DMS153 treated with DMSO at 0.1 percent for 48 hours (cell line): ENCODE results near the gene HNF4A.

ENCODE experiments used
- DNase-seq: peaks from one replicate; lab custom pipeline; 2025; ENCODE audit not compliant: unreplicated experiment; lab: John Stamatoyannopoulos, UW

The HNF4A gene

DNA sequence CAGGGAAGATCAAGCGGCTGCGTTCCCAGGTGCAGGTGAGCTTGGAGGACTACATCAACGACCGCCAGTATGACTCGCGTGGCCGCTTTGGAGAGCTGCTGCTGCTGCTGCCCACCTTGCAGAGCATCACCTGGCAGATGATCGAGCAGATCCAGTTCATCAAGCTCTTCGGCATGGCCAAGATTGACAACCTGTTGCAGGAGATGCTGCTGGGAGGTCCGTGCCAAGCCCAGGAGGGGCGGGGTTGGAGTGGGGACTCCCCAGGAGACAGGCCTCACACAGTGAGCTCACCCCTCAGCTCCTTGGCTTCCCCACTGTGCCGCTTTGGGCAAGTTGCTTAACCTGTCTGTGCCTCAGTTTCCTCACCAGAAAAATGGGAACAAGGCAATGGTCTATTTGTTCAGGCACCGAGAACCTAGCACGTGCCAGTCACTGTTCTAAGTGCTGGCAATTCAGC, 68.6 kb downstream of the HNF4A start:
- DNase-seq, result no peak

DNA sequence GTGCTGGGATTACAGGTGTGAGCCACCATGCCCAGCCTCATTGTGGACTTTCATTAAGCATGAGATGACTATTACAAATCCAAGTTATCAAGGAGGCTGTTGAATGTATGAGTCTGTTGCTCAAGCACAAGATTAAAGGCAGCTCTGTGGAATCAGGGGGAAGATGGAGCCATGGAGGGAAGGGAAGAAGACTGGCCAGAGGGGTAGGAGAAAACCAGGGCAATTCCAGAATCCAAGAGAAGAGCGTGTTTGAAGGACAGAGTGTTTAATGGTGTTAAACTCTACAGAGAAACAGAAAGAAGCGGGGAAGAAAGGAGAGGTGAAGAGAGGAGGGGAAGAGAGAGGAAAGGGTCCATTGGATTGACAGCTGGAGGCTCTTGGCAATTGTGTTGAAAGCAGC, 70.4 kb downstream of the HNF4A start:
- DNase-seq, result no peak

DNA sequence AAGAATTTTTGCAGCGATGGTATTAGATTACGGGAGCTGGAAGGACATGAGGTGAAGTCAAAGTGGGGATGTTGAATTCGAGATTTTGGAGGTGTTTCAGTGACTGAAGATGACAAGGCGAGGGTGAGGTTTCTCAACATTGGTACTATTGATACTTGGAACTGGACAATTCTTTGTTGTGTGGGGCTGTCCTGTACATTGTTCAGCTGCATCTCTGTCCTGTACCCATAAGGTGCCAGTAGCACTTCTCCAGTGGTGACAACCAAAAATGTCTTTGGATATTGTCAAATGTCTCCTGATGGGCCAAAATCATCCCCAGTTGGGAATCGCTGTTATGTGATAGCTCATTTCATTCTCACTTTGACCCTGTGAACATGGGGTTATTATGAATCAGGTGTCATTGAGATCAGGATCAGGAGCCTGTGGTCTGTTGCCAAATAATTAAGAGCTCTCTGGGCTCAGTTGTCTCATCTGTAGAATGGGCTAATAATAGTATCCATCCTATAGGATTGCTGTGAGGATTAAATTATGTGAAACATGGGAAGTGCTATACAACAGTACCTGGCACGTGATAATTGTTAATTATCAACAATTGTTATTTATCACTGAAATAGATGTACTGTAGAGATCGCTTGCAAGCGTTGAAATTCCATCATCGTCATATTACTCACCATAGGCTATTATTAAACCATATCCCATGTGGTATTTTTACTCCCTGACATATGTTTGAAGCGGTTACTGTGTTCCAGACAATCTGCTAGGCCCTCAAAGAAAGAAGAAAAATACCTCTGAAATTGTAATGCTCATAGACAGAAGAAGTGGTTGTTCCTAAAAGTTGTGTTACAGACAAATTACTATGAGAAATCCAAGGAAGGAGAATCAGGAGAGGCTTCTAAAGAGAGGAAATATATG, 71.6 kb downstream of the HNF4A start:
- DNase-seq, result no peak

DNA sequence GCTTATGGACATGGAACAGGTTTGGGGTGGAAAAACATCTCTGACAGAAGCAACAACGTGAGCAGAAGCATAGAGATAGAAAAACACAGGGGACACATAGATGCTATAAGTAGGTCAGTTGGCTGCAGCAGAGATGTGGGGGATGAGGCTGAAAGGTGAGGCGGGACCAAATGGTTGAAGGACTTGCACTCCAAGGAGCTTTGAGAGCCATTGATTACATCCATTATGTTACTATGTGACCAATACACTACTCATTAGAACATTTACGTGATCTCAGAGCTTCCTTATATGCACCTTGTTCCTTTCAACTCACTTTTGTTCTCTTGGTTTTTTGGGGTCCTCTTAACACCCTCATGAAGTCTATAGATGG, 72.3 kb downstream of the HNF4A start:
- no peak for DNase-seq

DNA sequence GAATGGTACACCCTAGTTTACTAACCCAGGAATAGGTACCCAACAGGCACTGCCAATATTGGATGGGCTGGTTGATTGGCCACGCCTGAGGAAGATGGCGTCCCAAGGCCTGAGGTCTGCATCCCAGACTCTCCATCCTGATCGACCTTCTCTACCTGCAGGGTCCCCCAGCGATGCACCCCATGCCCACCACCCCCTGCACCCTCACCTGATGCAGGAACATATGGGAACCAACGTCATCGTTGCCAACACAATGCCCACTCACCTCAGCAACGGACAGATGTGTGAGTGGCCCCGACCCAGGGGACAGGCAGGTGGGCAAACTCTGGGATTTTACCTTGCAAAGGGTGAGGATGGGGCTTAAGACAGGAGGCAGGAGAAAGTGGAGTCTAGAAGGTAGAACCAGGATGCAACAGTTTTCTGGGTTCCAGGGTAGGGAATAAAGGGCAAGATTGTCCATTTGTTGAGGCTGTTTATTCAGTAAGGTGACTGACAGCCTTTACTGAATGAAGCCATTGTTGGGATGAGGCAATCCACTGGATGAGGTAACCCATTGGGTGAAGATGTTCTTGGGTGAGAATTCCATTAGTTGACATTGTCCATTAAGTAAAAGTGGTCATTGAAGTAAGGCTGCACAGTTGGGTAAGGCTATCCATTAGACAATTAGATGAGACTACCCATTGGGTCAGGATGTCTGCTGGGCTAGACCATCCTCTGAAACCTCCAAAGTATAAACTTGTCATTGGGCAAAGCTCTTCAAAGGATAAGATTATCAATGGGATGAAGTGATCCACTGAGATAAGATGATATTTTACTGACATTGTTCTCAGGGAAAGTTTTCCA, 72.9 kb downstream of the HNF4A start:
- DNase-seq, result no peak

DNA sequence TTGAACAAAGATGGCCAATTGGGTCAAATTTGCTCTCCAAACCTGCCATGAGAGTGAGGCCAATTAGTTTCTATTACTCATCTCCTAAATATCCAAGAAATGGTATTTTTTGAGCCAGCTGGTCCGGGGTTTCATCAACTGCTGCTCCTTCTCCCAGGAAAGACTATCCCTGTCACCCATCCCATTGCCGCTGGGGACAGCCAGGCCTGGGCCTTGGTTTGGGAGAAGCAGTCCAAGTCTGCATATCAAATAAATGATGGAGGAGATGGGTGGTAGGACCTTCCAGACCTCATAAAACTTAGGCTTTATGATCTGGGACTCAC, 73.5 kb downstream of the HNF4A start:
- no peak for DNase-seq

DNA sequence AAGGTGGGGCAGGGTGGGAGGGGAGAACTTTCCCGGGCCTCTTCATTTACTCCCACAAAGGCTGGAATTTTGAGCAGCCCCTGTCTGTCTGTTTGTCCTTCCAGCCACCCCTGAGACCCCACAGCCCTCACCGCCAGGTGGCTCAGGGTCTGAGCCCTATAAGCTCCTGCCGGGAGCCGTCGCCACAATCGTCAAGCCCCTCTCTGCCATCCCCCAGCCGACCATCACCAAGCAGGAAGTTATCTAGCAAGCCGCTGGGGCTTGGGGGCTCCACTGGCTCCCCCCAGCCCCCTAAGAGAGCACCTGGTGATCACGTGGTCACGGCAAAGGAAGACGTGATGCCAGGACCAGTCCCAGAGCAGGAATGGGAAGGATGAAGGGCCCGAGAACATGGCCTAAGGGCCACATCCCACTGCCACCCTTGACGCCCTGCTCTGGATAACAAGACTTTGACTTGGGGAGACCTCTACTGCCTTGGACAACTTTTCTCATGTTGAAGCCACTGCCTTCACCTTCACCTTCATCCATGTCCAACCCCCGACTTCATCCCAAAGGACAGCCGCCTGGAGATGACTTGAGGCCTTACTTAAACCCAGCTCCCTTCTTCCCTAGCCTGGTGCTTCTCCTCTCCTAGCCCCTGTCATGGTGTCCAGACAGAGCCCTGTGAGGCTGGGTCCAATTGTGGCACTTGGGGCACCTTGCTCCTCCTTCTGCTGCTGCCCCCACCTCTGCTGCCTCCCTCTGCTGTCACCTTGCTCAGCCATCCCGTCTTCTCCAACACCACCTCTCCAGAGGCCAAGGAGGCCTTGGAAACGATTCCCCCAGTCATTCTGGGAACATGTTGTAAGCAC, 74.1 kb downstream of the HNF4A start:
- no peak for DNase-seq

DNA sequence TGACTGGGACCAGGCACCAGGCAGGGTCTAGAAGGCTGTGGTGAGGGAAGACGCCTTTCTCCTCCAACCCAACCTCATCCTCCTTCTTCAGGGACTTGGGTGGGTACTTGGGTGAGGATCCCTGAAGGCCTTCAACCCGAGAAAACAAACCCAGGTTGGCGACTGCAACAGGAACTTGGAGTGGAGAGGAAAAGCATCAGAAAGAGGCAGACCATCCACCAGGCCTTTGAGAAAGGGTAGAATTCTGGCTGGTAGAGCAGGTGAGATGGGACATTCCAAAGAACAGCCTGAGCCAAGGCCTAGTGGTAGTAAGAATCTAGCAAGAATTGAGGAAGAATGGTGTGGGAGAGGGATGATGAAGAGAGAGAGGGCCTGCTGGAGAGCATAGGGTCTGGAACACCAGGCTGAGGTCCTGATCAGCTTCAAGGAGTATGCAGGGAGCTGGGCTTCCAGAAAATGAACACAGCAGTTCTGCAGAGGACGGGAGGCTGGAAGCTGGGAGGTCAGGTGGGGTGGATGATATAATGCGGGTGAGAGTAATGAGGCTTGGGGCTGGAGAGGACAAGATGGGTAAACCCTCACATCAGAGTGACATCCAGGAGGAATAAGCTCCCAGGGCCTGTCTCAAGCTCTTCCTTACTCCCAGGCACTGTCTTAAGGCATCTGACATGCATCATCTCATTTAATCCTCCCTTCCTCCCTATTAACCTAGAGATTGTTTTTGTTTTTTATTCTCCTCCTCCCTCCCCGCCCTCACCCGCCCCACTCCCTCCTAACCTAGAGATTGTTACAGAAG, 75.0 kb downstream of the HNF4A start:
- no peak for DNase-seq

DNA sequence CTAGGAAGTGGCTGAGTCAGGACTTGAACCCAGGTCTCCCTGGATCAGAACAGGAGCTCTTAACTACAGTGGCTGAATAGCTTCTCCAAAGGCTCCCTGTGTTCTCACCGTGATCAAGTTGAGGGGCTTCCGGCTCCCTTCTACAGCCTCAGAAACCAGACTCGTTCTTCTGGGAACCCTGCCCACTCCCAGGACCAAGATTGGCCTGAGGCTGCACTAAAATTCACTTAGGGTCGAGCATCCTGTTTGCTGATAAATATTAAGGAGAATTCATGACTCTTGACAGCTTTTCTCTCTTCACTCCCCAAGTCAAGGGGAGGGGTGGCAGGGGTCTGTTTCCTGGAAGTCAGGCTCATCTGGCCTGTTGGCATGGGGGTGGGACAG, 75.6 kb downstream of the HNF4A start:
- DNase-seq, result no peak

DNA sequence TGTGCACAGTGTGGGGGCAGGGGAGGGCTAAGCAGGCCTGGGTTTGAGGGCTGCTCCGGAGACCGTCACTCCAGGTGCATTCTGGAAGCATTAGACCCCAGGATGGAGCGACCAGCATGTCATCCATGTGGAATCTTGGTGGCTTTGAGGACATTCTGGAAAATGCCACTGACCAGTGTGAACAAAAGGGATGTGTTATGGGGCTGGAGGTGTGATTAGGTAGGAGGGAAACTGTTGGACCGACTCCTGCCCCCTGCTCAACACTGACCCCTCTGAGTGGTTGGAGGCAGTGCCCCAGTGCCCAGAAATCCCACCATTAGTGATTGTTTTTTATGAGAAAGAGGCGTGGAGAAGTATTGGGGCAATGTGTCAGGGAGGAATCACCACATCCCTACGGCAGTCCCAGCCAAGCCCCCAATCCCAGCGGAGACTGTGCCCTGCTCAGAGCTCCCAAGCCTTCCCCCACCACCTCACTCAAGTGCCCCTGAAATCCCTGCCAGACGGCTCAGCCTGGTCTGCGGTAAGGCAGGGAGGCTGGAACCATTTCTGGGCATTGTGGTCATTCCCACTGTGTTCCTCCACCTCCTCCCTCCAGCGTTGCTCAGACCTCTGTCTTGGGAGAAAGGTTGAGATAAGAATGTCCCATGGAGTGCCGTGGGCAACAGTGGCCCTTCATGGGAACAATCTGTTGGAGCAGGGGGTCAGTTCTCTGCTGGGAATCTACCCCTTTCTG, 76.2 kb downstream of the HNF4A start:
- DNase-seq, result no peak

DNA sequence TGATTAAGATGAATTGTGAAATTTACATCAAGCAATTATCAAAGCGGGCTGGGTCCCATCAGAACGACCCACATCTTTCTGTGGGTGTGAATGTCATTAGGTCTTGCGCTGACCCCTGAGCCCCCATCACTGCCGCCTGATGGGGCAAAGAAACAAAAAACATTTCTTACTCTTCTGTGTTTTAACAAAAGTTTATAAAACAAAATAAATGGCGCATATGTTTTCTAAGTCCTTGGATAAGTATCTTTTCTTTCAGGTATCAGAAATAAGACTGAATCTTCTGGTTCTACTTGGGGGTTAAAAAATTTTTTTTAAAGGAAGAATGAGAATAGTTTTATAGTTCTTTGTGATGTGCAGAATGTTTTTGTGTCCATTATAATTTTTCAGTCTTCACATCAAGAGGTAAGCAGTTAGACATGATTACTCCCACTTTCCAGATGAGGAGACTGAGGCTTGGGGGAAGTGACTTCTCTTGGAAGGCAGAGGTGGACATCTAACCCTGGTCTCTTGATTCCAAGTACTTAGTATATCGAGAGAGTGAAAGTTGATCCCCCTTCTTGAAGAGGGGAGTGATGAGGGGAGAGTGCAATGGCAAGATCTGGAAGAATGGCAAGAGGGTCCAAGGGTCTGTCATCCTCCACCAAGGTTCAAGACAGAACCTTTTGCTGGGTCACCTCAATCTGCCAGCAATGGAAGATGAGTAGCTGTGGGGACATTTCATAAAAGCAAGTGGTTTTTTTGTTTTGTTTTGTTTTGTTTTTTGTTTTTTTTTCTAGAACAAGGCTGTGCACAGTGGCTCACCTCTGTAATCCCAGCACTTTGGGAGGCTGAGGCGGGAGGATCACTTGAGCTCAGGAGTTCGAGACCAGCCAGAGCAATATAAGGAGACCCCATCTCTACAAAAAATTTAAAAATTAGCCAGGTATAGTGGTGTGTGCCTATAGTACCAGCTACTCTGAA, 77.4 kb downstream of the HNF4A start:
- DNase-seq, result no peak

DNA sequence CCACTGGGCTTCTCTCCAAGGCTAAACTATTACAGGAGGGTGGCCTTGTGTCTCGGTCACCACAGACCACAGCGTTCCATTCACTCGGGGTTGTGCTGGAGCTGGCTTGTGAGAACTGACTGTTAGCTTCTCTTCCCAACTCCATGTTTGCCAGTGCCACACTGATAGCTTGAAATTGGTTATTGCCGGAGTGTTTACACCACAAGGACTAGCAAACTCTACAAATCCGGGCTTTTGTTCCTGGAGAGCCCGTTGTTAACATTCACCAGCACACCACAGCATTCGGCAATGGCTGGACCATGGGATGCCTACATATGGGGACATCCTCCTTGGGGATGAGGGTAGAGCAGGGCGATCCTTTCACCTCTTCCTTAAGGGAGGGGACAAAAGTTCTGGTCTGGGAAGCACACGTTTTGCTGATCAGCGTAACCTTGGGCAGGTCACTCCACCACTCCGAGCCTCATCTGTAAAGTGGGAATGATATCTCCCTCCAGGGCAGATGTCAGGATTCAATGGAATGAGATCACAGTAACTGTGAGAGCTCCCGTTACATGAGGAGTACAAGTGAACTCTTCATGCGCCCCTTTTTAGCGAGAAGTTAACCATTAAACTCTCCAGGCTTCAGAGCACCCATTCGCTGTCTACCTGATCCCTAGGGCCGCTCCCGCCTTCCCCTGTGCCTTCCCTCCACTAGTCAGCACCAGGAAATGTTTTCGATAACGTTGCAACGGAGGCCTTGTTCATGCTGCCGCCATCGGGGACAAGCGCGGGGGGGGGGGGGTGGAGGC, 78.4 kb downstream of the HNF4A start:
- DNase-seq, result no peak

DNA sequence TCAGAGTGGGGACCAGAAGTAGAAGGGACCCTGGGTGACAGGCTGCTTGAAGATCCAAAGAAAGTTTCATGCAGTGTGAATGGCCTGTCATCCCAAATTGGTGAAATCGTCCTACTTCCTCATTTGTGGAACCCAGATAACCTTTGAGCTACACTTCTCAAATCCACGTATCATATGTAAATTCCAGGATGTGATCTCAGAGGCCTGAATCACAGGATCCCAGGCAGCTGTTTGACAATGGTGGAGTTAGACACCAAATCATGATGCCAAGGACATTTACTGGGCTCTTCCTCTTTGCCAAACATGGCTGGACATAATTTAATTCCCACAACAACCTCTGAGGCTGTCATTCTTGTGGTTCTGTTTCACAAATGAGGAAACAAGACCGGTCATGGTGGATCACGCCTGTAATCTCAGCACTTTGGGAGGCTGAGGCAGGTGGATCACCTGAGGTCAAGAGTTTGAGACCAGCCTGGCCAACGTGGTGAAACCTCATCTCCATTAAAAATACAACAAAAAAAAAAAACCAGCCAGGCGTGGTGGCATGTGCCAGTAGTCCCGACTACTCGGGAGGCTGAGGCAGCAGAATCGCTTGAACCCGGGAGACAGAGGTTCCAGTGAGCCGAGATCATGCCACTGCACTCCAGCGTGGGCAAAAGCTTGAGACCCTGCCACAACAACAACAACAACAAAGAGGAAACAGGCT, 80.3 kb downstream of the HNF4A start:
- no peak for DNase-seq

DNA sequence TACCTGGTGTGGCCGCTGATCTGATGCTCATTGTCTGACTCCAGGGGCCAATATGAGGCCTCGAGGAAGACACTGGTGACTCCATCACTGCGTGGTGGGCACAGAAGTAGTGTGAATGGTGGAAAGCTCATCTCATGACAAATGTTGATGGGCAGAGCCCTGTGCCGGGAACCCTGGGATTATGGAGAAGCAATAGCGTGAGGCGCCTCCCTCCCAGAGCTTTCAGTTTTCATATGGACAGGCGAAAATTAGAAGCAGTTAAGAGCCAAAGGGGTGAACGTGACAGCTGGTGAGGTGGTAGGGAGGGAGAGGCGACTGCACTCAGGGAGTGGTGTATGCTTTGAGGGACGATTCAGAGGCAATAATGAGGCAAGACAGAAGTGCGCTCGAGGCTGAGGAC, 80.9 kb downstream of the HNF4A start:
- no peak for DNase-seq

DNA sequence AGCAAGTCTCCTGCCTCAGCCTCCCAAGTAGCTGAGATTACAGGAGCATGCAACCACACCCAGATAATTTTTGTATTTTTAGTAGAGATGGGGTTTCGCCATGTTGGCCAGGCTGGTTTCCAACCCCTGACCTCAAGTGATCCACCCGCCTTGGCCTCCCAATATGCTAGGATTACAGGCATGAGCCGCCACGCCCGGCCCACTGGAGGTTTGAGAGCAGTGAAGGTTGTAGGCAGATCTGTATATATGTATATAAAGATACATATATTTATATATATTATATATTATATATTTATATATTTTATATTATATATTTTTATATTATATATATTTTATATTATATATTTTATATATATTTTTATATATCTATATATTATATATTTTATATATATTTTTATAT, 82.0 kb downstream of the HNF4A start:
- no peak for DNase-seq

DNA sequence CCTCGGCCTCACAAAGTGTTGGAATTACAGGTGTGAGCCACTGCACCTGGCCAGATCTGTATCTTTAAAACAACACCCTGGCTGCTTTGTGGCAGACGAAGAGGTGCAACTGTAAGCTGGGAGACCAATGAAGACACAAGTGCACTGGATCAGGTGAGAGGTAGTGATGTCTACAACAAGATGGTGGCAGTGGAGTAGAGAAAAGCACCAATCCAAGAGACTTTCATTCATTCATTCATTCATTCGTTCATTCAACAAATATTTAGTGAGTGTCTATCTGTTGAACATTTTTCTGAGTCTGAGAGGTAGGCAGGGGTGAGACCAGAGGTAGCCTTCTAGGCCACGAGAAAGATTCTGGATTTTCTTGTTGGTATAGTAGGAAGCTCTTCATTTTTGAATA, 83.3 kb downstream of the HNF4A start:
- no peak for DNase-seq

DNA sequence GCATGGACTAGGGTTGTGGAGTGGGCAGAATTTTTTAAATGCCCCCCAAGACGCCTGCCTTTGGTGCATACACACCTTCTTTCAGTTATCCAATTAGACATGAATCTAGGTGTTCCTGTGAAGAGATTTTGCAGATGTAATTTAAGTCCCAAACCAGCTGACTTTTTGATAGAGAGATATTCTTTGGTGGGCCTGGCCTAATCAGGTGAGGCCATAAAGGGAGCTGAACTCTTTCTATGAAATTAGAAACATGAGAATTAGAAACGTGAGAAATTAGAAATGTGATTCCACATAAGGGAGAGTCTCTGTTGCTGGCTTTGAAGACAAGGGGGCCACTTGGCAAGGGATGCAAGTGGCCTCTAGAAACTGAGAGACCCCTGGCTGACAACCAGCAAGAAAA, 83.8 kb downstream of the HNF4A start:
- DNase-seq, result no peak
